Panc1 (cell line): ENCODE results near the gene UBAC1.

Experiments used
- POLR2AphosphoS5 ChIP-seq: IDR thresholded peaks from 2 replicates; pipeline ENCODE4 v1.6.1; 2012; ENCODE audit warnings: mild to moderate bottlenecking, low read depth, low read length, moderate library complexity
- TCF7L2 ChIP-seq: IDR thresholded peaks from 2 replicates; pipeline ENCODE4 v1.6.1; 2011; ENCODE audit warnings: mild to moderate bottlenecking, low read depth, low read length, inconsistent platforms
- TF ChIP-seq, protein P1 (sequence below): fragments of 450-650 bp; IDR thresholded peaks from 2 replicates; pipeline ENCODE4 v1.5.1; 2017; ENCODE audit warnings: mild to moderate bottlenecking

DNA sequence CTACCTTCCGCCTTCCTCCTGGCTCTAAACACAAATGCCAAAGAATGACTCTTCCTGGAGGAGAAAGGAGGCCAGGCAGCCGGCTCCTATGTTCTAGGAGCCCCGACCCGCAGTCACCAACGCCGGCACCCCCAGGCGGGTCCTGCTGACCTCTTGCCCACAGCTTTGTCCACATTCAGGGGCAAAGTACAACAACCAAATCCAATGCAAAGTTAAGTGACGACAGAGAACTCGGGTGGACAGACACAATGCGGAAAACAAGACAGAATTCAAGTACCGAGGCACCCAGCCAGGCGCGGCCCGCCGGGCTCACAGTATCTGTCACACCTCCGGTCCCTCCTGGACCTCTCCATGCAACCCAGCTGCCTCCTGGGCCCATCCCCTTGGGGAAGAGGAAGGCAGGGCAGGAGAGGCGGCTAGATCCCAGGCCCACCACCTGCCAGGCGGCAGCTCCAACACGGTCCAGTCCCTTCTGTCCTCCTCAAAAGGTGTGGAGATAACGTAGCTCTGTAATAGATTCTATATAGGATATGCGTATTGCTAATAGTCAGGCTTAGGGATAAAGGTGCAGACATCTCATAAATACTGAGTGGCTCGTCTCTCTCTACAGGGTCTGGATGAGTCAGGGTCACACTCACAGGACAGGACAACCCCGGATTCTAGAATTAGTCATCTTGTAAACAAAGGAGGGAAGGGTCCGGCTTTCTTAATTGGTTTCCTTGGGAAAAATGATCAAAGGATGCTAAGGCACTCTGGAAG is 46.9 kb upstream of the UBAC1 start:
- TF ChIP-seq TCF7L2 (no peak), POLR2AphosphoS5 (no peak)
- TF ChIP-seq, protein P1, sequence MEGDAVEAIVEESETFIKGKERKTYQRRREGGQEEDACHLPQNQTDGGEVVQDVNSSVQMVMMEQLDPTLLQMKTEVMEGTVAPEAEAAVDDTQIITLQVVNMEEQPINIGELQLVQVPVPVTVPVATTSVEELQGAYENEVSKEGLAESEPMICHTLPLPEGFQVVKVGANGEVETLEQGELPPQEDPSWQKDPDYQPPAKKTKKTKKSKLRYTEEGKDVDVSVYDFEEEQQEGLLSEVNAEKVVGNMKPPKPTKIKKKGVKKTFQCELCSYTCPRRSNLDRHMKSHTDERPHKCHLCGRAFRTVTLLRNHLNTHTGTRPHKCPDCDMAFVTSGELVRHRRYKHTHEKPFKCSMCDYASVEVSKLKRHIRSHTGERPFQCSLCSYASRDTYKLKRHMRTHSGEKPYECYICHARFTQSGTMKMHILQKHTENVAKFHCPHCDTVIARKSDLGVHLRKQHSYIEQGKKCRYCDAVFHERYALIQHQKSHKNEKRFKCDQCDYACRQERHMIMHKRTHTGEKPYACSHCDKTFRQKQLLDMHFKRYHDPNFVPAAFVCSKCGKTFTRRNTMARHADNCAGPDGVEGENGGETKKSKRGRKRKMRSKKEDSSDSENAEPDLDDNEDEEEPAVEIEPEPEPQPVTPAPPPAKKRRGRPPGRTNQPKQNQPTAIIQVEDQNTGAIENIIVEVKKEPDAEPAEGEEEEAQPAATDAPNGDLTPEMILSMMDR: no peak
